ENCODE measurements around the gene MPP3. TPM values are rescaled to one million over a fixed set of nuclear protein-coding genes. Genes with fewer than 3 reads are reported as not detected.

Gene MPP3
- total RNA-seq, 1 experiment from 2014 or later = 24.5 TPM

- Mint-ChIP-seq H3K36me3 (ENCODE audit: insufficient read depth, unreplicated experiment) (peaks cover 6% of the 10 kb centered on the region), H3K4me3 (ENCODE audit: unreplicated experiment) (no peak overlapping the region), H3K27me3 (ENCODE audit: insufficient read depth, unreplicated experiment) (peaks cover 26% of the 10 kb centered on the region), H3K9me3 (ENCODE audit: unreplicated experiment) (no peaks in the 10 kb centered on the region), H3K4me1 (ENCODE audit: insufficient read depth, unreplicated experiment) (no peaks in the 10 kb centered on the region), H3K27ac (ENCODE audit: low read depth, unreplicated experiment) (no peak overlapping the region)
- intact Hi-C loops (cut with micrococcal nuclease) = no loop called here
- no TSS peak for BruUV-seq (replicated peaks)
- CTCF ChIA-PET = interaction anchor here (0.6 to 2.1 kb wide), 5 partner anchors 15 to 95 kb away, joined by 3 to 10 read pairs (median 5); partner anchors contain the start of gene CD300LG
- no peak for TF ChIP-seq CTCF (IDR thresholded peaks at IDR 0.05; ENCODE audit: unreplicated experiment)
- POLR2A ChIA-PET = interaction anchor here (0.7 kb wide), 1 partner anchor 39 kb away, joined by 3 read pairs; no protein-coding TSS in a partner anchor
- no peak for DNase-seq (ENCODE audit: unreplicated experiment)
These were observed 28.1 kb upstream of the MPP3 start for GRCh38 chr17:43860927-43861622.

- CTCF ChIA-PET = interaction anchor here (0.7 to 1.2 kb wide), 4 partner anchors 18 to 98 kb away, joined by 3 to 6 read pairs (median 4); no protein-coding TSS in a partner anchor
- Mint-ChIP-seq H3K9me3 (ENCODE audit: unreplicated experiment) (no peaks in the 10 kb centered on the region), H3K4me3 (ENCODE audit: unreplicated experiment) (no peak overlapping the region)
These were observed 27.3 kb upstream of the MPP3 start for GRCh38 chr17:43860077-43860725.

DNA sequence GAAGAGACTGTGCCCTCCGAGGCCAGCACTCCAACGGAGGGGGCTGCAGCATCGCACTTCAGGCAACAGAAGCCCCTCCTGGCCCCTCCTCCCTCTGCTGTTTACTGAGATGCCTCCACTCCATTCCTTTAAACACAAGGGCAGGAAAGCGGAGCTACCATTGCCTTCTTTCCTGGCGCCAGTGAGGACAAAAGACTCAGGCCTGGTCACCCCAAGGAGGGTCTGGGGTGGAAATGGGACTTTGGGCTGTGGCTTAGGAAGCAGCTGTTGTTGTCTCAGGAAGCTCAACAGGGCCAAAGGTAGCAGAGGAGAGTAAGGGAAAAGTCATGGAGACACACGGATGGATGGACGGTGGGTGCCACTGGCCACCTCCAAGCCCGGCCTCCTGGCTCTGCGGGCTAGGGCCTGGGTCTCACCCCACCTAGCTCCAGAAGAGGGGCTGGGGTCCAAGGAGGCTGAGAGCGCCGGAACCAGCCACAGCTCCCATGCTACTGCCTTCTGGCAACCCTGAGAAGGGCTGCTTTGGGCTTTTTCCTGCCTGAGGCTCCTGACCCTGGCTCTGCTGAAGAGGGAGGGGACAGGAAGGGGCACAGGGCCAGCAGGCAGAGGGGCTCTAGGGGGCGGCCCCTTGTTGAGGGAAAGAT, 25.1 kb upstream of the MPP3 start:
- Mint-ChIP-seq H3K4me1 (ENCODE audit: insufficient read depth, unreplicated experiment) (no peaks in the 10 kb centered on the region), H3K27ac (ENCODE audit: low read depth, unreplicated experiment) (no peak overlapping the region), H3K9me3 (ENCODE audit: unreplicated experiment) (no peaks in the 10 kb centered on the region), H3K4me3 (ENCODE audit: unreplicated experiment) (no peak overlapping the region), H3K27me3 (ENCODE audit: insufficient read depth, unreplicated experiment) (peaks cover 42% of the 10 kb centered on the region), H3K36me3 (ENCODE audit: insufficient read depth, unreplicated experiment) (peaks cover 6% of the 10 kb centered on the region)
- ChIA-PET CTCF (interaction anchor here (0.6 to 2.0 kb wide), 4 partner anchors 9 to 31 kb away, joined by 3 to 10 read pairs (median 4); partner anchors contain the start of gene CD300LG), POLR2A (no interaction called here)
- DNase-seq (ENCODE audit: unreplicated experiment) = no peak
- no peak for TF ChIP-seq CTCF (IDR thresholded peaks at IDR 0.05; ENCODE audit: unreplicated experiment)
- BruUV-seq (replicated peaks) = no TSS peak
- intact Hi-C loops (cut with micrococcal nuclease) = no loop called here

More at GRCh38 chr17:43860077-43860725, 27.3 kb upstream of the MPP3 start:
- intact Hi-C loops (cut with micrococcal nuclease) = no loop called here
- POLR2A ChIA-PET = interaction anchor here (0.6 to 0.7 kb wide), 2 partner anchors 106 to 158 kb away, joined by 3 to 4 read pairs; no protein-coding TSS in a partner anchor
- Mint-ChIP-seq H3K36me3 (ENCODE audit: insufficient read depth, unreplicated experiment) (peaks cover 6% of the 10 kb centered on the region), H3K4me1 (ENCODE audit: insufficient read depth, unreplicated experiment) (no peaks in the 10 kb centered on the region), H3K27ac (ENCODE audit: low read depth, unreplicated experiment) (no peak overlapping the region), H3K27me3 (ENCODE audit: insufficient read depth, unreplicated experiment) (peaks cover 25% of the 10 kb centered on the region)
- TF ChIP-seq CTCF (IDR thresholded peaks at IDR 0.05; ENCODE audit: unreplicated experiment) = no peak
- DNase-seq (ENCODE audit: unreplicated experiment) = no peak
- BruUV-seq (replicated peaks) = no TSS peak

- Mint-ChIP-seq H3K27me3 (ENCODE audit: insufficient read depth, unreplicated experiment) (peaks cover 51% of the 10 kb centered on the region), H3K36me3 (ENCODE audit: insufficient read depth, unreplicated experiment) (peaks cover 5% of the 10 kb centered on the region), H3K4me3 (ENCODE audit: unreplicated experiment) (no peak overlapping the region), H3K9me3 (ENCODE audit: unreplicated experiment) (no peaks in the 10 kb centered on the region), H3K4me1 (ENCODE audit: insufficient read depth, unreplicated experiment) (no peaks in the 10 kb centered on the region), H3K27ac (ENCODE audit: low read depth, unreplicated experiment) (no peak overlapping the region)
- ChIA-PET POLR2A (no interaction called here), CTCF (interaction anchor here (1.8 to 2.0 kb wide), 2 partner anchors 10 to 21 kb away, joined by 5 to 10 read pairs; partner anchors contain the start of gene CD300LG)
- intact Hi-C loops (cut with micrococcal nuclease) = no loop called here
- no peak for DNase-seq (ENCODE audit: unreplicated experiment)
- BruUV-seq (replicated peaks) = no TSS peak
- no peak for TF ChIP-seq CTCF (IDR thresholded peaks at IDR 0.05; ENCODE audit: unreplicated experiment)
These were observed 24.2 kb upstream of the MPP3 start for GRCh38 chr17:43857141-43857540.

Data from MCF 10A (cell line).